Measurements from ENCODE around the gene GYPC. TPM values are rescaled to one million over a fixed set of nuclear protein-coding genes. Genes with fewer than 3 reads are reported as not detected.

GYPC gene
- total and polyA plus RNA-seq, 8 donors, result 13.0 to 75.4 (median 22.8) TPM

- DNase-seq (no peak), ATAC-seq (no peak), FAIRE-seq (no peak)
- no peaks in the 10 kb centered on the region for H3K27me3 ChIP-seq
- H3K9me3 ChIP-seq, result no peaks in the 10 kb centered on the region
- no peak overlapping the region for H3K4me3 ChIP-seq
- no peaks in the 10 kb centered on the region for H3K36me3 ChIP-seq
- no peak for TF ChIP-seq CTCF (IDR thresholded peaks at IDR 0.05)
- no peak overlapping the region for H3K27ac ChIP-seq
- intact Hi-C loops (cut with DNase I), result no loop called here
- 61 to 74% methylated on average over 3 of the region's 3 CpGs for WGBS, 2 donors
- no peaks in the 10 kb centered on the region for H3K4me1 ChIP-seq
Measured at GRCh38 chr2:126623000-126623399, 33.0 kb upstream of the GYPC start.

GRCh38 chr2:126627643-126628042 is 28.3 kb upstream of the GYPC start:
- H3K9me3 ChIP-seq, result no peaks in the 10 kb centered on the region
- DNase-seq, result no peak
- H3K27ac ChIP-seq, result no peak overlapping the region
- no peaks in the 10 kb centered on the region for H3K27me3 ChIP-seq
- 45 to 50% methylated on average over 2 of the region's 2 CpGs for WGBS, 2 donors
- peak in 2 of 4 donors; percentile 44 to 61 for ATAC-seq
- H3K36me3 ChIP-seq, result no peaks in the 10 kb centered on the region
- no peak for FAIRE-seq
- intact Hi-C loops (cut with DNase I), result no loop called here
- no peaks in the 10 kb centered on the region for H3K4me1 ChIP-seq
- no peak for TF ChIP-seq CTCF (IDR thresholded peaks at IDR 0.05)
- H3K4me3 ChIP-seq, result no peak overlapping the region

- Histone ChIP-seq H3K36me3 (no peaks in the 10 kb centered on the region), H3K27ac (no peak overlapping the region), H3K9me3 (no peaks in the 10 kb centered on the region), H3K4me3 (no peak overlapping the region), H3K4me1 (no peaks in the 10 kb centered on the region), H3K27me3 (no peaks in the 10 kb centered on the region)
- 31 to 40% methylated on average over 12 of the region's 12 CpGs for WGBS, 2 donors
- no peak for FAIRE-seq
- ATAC-seq, result peak in 3 of 4 donors; percentile 47 to 70 (median 48)
- DNase-seq, result peak in 3 of 6 donors; percentile 19 to 66 (median 26)
- peak; percentile 17 to 45 (median 26) for TF ChIP-seq CTCF (IDR thresholded peaks at IDR 0.05)
- intact Hi-C loops (cut with DNase I), result loop anchor here in 1 of 3 donors (10.0 kb wide), 1 partner anchor 390 kb away; no protein-coding TSS in a partner anchor
Measured at GRCh38 chr2:126634273-126634861, 21.6 kb upstream of the GYPC start.

GRCh38 chr2:126635281-126635680 is 20.7 kb upstream of the GYPC start:
- Histone ChIP-seq H3K36me3 (no peaks in the 10 kb centered on the region), H3K27me3 (no peaks in the 10 kb centered on the region), H3K4me1 (no peaks in the 10 kb centered on the region), H3K4me3 (no peak overlapping the region), H3K9me3 (no peaks in the 10 kb centered on the region), H3K27ac (no peak overlapping the region)
- FAIRE-seq, result no peak
- peak in 1 of 4 donors; percentile 51 for ATAC-seq
- no peak for DNase-seq
- TF ChIP-seq CTCF (IDR thresholded peaks at IDR 0.05), result no peak
- 35 to 42% methylated on average over 1 of the region's 1 CpG for WGBS, 2 donors
- intact Hi-C loops (cut with DNase I), result loop anchor here in 1 of 3 donors (10.0 kb wide), 1 partner anchor 390 kb away; no protein-coding TSS in a partner anchor

GRCh38 chr2:126635736-126636135 is 20.2 kb upstream of the GYPC start:
- intact Hi-C loops (cut with DNase I), result loop anchor here in 1 of 3 donors (10.0 kb wide), 1 partner anchor 391 kb away; no protein-coding TSS in a partner anchor
- FAIRE-seq (no peak), ATAC-seq (no peak), DNase-seq (no peak)
- H3K4me1 ChIP-seq, result no peaks in the 10 kb centered on the region
- TF ChIP-seq CTCF (IDR thresholded peaks at IDR 0.05), result no peak
- 46 to 63% methylated on average over 1 of the region's 1 CpG for WGBS, 2 donors
- H3K27ac ChIP-seq, result no peak overlapping the region
- H3K36me3 ChIP-seq, result no peaks in the 10 kb centered on the region
- no peak overlapping the region for H3K4me3 ChIP-seq
- no peaks in the 10 kb centered on the region for H3K27me3 ChIP-seq
- H3K9me3 ChIP-seq, result no peaks in the 10 kb centered on the region

Data from pancreas (tissue), 10 donors.